BE2C (cell line): Measurements from ENCODE around the gene LDLRAD3.

Experiments
- DNase-seq: peaks from one replicate; pipeline ENCODE4 v3.0.0-alpha.2; 2020
- H3K27me3 ChIP-seq: fragments of 250-450 bp; sonication (Bioruptor Pico); 2 replicates; pipeline ENCODE4 v1.5.1; 2020; ENCODE audit warnings: mild to moderate bottlenecking
- H3K36me3 ChIP-seq: fragments of 250-450 bp; sonication (Bioruptor Pico); 2 replicates; pipeline ENCODE4 v1.5.1; 2020; ENCODE audit warnings: mild to moderate bottlenecking
- H3K4me1 ChIP-seq: fragments of 250-450 bp; sonication (Bioruptor Pico); 2 replicates; pipeline ENCODE4 v1.5.1; 2020
- H3K4me3 ChIP-seq: 2 replicates; pipeline ENCODE4 v1.5.1; 2011; ENCODE audit warnings: low read depth, low read length
- H3K9me3 ChIP-seq: fragments of 250-450 bp; sonication (Bioruptor Pico); 2 replicates; pipeline ENCODE4 v1.5.1; 2020
- CTCF ChIP-seq: IDR thresholded peaks from 2 replicates; pipeline ENCODE4 v1.5.1; 2012; ENCODE audit warnings: mild to moderate bottlenecking, low read depth, low read length

Gene LDLRAD3

GRCh38 chr11:36109850-36110606 lies 166.2 kb downstream of the LDLRAD3 start:
- Histone ChIP-seq H3K9me3 (no peaks in the 10 kb centered on the region), H3K36me3 (no peaks in the 10 kb centered on the region), H3K27me3 (no peaks in the 10 kb centered on the region), H3K4me1 (no peaks in the 10 kb centered on the region), H3K4me3 (no peak overlapping the region)
- no peak for DNase-seq
- TF ChIP-seq CTCF, result no peak

DNA sequence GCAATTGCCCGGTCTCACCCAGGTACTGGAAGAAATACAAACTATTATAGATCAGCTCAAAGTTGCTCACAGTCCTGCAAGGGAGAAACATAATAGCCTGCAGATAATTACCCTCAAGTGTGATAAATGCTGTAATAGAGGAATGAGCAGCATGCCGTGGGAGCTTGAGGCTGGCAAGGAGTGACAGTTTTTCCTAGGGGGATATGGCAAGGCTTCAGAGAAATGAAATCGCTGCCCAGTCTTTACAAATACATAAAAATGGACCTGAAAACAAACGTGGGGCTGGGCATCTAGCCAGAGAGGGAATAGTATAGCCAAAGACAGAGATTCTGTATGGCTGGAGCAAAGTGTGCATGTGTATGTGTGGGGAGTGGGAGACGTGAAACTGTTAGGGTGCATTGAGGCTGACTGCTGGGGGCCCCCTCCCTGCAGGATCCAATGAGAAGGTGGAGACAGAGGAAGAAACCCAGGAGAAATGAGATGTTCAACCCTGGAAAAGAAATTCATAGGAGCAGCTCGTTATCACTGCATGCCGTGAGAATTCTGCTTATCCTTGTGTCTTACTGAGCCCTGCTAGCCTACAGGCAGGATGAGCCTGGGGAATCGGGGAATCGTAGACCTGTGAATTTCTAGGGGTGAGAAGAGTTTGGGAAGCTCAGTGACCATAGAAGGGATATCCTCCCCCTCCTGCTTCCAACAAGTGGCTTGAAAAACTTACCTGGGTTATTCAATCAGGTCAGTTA lies 167.0 kb downstream of the LDLRAD3 start:
- H3K4me1 ChIP-seq, result no peaks in the 10 kb centered on the region
- no peak overlapping the region for H3K4me3 ChIP-seq
- no peak for DNase-seq
- no peaks in the 10 kb centered on the region for H3K36me3 ChIP-seq
- H3K27me3 ChIP-seq, result no peaks in the 10 kb centered on the region
- no peak for TF ChIP-seq CTCF
- H3K9me3 ChIP-seq, result no peaks in the 10 kb centered on the region

DNA sequence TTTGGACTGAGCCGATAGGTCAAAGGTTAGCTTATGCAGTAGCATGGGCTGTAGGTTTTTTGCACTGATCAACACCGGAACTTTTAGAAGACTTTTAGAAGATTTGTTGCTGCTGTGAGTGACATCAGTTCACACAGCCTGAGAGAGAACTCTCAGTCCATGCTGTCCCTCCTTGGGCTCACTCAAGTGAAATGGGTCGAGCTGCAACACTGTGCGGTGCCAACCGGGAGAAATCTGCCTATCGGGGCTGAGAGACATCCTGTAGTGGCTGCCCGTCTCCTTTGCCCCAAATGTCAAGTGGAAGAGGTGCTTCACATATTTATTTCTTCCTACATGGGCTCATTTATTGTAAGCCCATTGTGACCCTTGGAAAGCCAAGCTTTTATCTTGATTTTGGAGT lies 170.2 kb downstream of the LDLRAD3 start:
- no peaks in the 10 kb centered on the region for H3K36me3 ChIP-seq
- no peaks in the 10 kb centered on the region for H3K9me3 ChIP-seq
- no peaks in the 10 kb centered on the region for H3K4me1 ChIP-seq
- no peak for DNase-seq
- no peak overlapping the region for H3K4me3 ChIP-seq
- no peak for TF ChIP-seq CTCF
- H3K27me3 ChIP-seq, result no peaks in the 10 kb centered on the region

GRCh38 chr11:36115378-36115801 lies 171.5 kb downstream of the LDLRAD3 start:
- H3K9me3 ChIP-seq, result no peaks in the 10 kb centered on the region
- H3K4me1 ChIP-seq, result no peaks in the 10 kb centered on the region
- no peak for TF ChIP-seq CTCF
- no peak for DNase-seq
- no peaks in the 10 kb centered on the region for H3K27me3 ChIP-seq
- no peaks in the 10 kb centered on the region for H3K36me3 ChIP-seq
- no peak overlapping the region for H3K4me3 ChIP-seq

GRCh38 chr11:36116161-36116560 lies 172.3 kb downstream of the LDLRAD3 start:
- no peak for TF ChIP-seq CTCF
- no peaks in the 10 kb centered on the region for H3K4me1 ChIP-seq
- no peaks in the 10 kb centered on the region for H3K27me3 ChIP-seq
- no peak for DNase-seq
- H3K4me3 ChIP-seq, result no peak overlapping the region
- no peaks in the 10 kb centered on the region for H3K9me3 ChIP-seq
- H3K36me3 ChIP-seq, result no peaks in the 10 kb centered on the region

GRCh38 chr11:36118084-36118483 lies 174.2 kb downstream of the LDLRAD3 start:
- Histone ChIP-seq H3K36me3 (no peaks in the 10 kb centered on the region), H3K9me3 (no peaks in the 10 kb centered on the region), H3K4me1 (no peaks in the 10 kb centered on the region), H3K27me3 (no peaks in the 10 kb centered on the region), H3K4me3 (no peak overlapping the region)
- TF ChIP-seq CTCF, result no peak
- no peak for DNase-seq
